ENCODE data around the gene UBE2E2. TPM values are rescaled to one million over a fixed set of nuclear protein-coding genes. Genes with fewer than 3 reads are reported as not detected.

UBE2E2 gene
- total RNA-seq, 1 donor from 2014 or later, result 33.9 TPM

DNA sequence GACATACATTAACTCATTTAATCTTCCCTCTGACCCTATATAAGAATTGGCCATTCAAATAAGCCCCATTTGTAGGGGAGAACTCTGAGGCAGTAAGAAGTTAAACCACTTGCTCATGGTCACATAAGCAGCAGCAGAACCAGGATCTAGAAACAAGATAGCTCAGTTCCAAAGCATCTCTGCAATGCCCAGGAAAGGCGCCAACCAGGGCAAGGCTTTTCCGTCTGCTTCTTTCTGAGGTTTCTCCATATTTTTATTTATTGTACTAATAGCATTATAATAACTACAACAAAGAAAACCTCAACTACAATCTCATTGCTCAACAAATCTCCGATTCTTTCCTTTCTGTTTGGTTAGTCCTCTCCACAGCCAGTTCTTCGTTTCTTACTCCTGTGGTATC, 4.3 kb upstream of the UBE2E2 start:
- ATAC-seq, result no peak

DNA sequence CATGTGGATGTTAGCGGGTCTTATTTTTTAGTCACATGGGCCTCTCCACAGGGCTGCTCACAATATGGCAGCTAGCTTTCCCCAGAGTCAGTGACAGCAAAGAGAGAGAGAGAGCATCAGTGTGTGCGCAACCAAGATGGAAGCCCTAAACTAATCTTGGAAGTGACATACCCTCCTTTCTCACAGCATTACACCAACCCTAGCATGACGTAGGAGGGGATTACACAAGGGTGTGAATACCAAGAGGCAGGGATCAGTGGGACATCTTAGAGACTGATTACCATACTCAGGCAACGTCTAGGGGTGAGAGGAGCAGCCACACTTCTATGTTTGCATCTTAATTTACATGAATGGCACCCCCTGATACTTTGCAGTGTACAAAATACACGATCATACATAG, 3.5 kb upstream of the UBE2E2 start:
- ATAC-seq, result no peak

DNA sequence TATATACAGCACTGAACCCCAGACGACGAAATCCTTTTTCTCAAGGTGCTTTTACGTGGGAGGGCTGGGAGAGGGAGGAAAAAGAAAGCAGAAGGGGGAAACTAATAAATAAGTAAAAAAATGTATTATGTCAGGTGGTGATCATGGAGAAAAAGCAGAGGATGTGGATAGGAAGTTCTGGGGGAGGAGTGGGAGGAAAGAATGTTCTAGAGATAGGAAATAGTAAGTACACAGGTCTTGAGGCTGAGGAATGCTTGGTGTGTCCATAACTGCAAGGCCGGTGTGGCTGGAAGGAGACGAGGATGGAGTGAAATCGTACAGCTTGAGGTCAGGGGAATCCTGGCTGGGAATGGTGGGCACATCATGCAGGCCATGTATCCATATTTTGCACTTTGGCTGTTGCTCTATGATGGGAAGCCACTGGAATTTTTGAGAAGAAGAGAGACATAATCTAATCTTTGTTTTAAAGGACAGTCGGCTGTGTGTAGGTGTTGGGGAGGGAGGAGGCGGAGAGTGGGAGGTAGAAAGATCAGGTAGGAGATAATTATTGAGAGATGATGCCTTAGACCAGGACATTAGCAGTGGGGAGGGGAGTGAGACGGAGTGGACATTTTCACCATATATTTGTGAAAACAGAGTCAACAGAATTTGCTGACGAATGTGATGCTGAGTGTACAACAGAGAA, 1.8 kb upstream of the UBE2E2 start:
- ATAC-seq, result no peak

DNA sequence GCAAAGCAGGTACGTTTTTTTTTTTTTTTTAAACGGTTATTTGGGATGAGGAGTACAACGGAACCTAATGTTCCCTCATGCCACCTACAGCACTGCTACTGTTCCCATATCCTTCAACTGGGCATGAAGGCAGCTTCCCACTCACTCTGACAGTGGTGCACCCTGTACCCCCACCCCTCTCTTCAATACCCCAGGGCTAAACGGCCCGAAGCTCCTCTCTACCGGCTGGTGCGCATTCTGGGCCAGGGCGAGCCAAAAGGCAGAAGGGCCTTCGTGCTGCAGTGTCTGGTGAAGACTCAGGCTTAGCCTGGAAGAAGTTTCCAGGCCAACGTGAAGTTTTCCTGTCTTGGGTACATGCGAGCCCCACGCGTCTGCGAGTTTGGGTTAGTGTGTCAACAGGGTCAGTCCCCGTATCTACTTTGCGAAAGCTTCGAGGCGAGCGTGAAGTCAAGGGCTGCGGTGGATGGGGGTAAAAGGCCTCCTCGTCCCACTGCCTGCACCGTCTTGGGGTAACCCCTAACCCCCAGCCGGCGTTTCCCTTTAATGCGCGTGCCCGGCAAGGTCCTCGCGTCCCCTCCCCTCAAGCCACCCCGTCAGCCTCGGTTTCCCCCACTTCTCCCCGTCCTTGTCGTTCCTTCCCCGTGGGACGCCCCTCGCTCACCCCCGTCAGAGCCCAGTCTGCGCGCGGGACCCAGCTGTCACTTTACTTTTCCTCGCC, 765 bp upstream of the UBE2E2 start:
- ATAC-seq, result peak; percentile 37

DNA sequence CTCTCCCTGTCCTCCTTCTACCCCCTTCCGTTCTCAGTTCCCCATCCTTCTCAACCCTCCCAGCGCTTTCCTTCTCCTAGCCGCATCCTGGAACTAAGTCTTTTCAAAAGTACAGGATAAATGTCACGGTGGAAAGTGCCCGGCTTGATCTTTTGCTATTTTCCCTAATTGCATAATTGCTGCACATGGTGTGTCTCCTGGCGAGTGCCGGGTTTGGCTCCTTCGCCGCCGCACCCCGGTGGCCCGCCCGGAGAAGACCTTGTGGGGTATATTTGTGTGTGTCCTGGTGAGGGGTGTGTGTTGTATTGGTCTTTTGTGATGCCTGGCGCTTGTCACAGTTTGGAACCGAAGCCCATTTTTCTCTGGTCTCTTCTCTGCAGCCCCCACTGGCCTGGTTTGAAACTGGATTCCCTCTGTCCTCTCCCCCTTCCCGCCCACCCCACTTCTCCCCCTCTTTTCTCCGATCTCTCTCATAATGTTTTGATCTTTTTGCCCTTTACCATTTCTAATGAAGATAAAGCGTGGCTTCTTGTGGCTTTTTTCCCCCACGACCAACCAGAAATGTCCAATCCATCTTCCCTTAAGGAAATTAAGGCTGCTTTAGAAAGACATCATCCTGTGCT, 692 bp downstream of the UBE2E2 start:
- ATAC-seq, result peak; percentile 18

DNA sequence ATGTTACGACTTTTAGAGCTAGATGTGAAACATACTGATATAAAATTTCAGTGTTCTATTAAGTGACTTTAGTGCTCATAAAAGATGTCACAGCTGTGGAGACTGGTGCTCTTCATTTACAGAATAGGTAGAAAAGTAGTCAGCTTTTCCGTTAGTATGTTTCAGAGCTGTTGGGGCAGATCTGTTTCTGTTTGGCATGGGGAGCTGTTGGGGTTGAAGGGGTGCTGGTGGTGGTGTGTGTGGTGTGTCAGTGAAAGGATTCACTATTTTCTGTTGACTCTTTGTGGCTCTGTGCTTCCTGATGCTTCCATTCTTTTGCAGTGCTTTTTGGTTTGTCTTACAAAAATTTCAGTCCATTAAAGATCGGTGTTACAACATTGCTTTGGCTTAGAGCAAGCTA, 3.2 kb downstream of the UBE2E2 start:
- no peak for ATAC-seq

DNA sequence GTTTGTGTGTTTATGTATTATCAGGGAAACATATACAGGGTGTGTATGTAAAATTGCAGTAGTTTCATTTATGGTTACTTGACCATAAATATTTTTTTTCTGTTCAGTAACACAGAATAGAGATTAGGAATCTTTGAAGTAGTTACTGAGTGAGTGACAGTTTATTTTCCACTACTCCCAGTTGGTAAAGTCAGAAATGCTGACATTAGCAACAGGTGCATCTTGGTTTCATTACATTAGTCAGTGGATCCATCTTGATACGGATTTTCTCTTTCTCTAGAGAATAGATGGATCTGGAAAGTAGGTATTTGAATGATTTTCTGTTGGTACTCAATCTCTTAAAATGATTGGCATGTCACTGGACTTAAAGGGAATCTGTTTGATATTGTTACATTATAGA, 6.0 kb downstream of the UBE2E2 start:
- no peak for ATAC-seq

DNA sequence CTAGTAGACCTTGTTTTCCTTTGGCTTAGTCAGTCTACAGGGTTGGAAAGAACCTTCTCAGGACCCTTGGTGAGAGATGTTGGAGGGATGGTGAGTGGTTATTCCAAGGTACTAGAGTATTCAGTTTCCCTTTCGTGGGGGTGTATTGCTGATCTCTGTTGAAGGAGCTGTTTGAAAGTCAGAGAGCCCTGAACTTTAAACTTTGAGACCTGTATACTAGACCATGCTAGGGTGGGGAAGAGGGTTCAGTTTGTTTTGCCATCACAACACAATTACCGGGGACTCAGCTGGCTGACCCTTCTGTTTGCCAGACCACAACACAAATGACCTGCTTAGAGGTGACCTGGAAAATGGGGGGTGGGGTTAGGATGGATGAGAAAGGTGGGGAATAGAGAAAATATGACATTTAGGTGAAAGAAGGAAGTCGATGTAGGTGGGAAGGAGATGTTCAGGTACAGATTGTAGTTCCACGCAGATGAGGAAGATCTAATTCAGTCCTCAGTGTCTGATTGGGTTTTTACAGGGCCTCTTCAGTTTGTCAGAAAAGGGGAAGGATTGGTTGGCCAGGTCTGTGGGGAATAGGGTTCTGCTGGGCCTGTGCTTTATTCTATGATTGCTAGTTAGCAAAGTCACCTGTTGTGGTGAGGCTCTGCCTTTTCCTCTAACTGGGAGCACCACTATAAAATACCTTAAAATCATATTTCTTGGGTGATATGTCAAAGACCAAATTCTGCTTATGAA, 6.8 kb downstream of the UBE2E2 start:
- no peak for ATAC-seq

DNA sequence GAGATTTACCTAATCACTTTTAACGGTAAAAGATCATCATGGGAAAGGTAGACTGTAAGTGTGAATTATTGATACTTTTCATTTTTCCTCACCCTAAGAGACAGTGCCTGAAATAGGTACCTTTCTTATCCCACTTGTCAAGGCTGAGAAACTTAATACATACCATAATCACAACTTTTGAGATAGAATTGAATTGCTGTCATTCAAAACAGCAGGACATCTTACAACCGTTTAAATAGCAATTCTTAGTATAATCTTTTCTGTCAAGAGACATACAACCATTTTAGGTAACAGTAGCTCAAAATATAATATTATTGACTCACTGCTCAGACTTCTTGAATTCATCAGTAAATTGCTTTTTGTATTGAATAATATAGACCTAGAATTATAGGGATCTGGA, 10.7 kb downstream of the UBE2E2 start:
- ATAC-seq, result no peak

DNA sequence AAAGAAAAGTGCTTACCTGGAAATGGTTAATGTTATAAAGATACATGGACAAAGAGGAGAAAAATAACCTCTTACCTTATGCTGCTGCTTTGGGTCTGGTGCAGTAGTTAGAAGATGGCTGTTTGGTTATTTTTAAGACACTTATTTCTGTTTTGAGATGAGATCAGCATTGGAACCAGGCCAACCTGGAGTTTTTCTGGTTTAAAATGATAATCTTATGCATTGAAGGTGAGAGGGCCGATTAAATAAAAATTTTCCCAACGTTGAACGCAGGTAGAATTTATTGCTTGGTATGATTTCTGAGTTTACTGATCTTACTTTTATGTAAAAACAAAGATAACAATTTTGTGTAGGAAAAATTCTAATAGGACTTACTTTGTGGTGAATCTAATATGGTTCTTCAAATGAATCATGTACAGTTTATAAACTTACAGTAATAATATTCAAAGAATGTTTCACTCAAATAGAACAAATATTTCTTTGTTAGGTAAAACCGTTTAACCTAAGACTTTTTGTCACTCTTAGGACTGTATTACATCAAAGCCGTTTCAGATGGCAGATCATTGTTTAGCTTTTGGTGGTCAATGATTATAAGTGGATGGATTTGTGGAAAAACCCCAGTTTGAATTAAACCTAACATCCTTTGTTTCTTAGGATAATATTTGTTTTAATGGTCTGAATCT, 14.9 kb downstream of the UBE2E2 start:
- ATAC-seq, result no peak

DNA sequence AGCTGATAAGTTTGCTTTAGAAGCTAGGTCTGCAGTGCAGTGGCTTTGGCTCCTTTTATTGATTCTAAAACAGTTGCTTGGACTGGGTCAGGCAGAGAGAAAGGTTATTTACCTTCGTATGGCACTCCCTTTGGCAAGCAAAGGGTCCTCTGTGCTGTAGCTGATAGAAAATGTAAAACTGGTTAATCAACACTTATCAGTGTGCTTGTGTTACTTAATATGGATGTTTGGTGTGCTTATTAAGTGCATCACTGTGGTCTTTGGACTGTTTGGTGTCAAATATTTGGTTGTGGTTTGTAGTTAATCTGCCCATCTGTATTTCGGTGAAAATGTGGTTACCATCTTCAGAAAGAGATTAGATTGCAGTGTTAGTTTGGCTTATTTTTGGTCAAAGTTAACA, 16.0 kb downstream of the UBE2E2 start:
- no peak for ATAC-seq

DNA sequence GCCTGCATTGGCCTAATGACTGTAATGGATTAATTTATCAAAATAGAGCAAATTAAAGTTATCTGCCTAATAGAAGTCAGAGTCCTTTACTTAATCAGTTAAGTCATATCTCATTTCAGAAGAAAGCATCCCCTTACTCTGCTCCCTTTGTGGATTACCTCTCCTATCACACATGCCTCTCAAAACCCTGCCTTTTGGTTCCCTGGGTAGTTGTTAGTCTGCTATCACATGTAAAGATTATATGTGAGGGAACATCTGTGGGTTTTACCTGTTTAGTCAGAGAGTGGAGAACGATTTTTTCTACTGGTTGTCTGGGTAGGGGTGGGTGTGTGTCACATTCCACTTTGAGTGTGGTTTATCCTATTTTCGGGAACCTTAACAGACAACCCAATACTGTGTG, 16.4 kb downstream of the UBE2E2 start:
- ATAC-seq, result no peak

DNA sequence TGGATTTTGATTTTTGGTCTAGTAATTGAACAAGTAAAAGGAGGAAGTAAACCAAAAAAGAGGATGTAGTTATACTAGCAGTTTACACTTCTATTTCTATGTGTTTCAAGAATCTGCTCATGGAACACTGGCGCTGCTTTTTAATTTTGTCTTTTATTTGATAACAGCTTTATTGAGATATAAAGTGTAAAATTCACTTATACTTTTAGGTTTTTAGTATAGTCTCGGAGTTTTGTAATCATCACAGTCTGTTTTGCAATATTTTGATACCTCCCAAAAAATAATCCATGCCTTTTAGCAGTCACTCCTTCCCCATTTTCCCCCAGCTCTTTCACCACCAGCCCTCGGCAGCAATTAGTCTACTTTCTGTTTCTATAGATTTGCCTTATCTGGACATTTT, 18.0 kb downstream of the UBE2E2 start:
- ATAC-seq, result no peak

DNA sequence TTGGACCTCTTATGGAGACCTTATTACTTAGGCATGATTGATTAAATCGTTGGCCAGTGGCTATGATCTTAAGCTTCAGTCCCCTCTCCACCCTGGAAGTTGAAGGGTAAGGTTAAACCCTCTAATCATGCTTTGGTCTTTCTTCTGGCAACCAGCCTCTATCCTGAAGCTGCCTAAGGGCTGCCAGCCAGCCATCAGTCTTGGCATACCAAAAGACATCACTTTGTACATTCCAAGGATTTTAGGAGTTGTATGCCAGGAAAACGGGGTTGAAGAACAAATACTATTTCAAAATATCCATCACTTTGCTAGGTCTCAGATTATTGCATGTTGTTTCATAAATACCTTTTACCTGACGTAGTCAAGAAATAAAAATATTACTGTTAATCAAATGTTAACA, 28.9 kb downstream of the UBE2E2 start:
- no peak for ATAC-seq

DNA sequence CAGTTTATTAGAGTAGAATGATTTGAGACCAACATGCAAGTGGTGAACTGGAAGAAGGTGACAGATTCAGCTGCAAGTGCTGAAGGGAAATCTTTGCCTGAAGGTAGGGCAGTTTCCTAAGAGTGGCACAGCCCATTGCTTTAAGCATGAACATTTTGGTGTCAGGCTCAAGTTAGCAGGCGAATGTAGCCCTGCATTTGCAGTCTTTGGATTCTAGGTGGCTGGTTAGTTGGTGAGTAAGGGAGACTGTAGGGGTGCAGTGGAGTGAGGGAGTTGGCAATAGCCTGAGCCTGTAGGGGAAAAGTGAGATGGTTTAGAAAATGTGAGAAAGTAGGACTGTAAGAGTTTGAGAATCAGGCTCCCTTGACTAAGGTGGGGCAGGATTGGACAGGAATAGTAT, 29.7 kb downstream of the UBE2E2 start:
- no peak for ATAC-seq

DNA sequence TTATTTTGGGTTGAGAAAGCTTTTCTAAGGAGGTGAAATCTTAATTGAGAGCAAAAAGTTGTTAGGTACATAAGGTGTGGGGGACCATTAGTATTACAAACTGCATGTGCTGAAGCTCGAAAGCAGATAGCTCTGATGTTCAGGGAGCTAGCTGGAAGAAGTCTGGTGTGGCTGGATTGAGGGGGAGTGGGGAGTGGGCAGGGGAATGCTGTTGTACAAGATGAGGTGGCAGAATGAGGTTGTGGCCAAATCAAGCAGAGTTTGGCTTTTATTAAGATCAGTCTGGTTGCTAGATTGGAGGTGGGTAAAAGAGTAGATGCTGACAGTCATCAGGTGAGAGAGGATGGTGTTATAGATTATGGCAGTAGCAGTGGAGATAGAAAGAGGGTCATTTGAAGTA, 32.1 kb downstream of the UBE2E2 start:
- no peak for ATAC-seq

DNA sequence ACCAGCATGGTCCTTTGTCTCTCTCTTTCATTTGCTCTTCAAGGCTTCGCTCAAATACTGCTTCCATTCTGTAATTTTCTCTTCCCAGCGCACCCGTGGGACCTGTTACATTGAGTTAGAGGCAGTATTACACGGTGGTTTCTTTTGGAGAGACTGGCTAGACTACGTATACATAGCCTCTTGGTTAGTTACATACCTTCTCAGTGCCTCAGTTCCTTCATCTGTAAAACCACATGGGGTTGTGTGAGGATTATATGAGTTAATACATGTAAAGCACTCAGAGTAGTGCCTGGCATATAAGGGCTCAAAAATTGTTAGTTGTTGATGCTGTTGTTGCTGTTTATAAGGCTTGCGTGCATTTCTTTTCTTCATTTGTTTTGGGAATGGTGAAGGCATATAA, 33.8 kb downstream of the UBE2E2 start:
- no peak for ATAC-seq

DNA sequence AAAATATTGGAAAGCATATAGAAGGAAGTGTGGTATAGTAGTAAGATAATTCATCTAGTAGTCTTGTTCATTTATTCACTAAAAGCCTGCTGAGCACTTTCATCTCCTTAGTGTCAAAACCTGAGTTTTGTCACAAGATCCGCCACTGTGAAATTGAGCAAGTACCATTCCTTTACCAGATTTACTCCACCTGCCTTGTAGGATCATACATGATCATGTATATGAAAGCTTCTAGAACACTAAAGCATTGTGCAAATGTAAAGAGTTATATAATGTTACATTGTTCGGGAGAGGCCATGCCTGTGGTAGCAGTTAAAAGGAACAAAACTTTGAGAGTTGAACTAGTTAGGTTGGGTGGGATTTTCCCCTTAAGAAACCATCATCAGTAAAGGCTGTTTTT, 35.0 kb downstream of the UBE2E2 start:
- no peak for ATAC-seq

DNA sequence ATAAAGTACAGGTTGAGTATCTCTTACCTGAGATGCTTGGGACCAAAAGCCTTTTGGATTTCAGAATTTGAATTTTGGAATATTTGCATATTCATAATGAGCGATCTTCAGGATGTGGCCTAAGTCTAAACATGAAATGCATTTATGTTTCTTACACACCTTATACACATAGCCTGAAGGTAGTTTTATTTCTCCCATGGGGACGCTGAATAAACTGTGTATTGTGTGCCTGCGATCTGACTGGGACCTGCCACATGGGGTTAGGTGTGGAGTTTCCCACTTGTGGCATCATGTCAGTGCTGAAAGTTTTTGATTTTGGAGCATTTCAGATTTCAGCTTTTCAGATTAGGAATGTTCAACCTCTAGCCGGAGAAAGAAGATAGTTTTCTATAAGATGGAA, 35.5 kb downstream of the UBE2E2 start:
- no peak for ATAC-seq

DNA sequence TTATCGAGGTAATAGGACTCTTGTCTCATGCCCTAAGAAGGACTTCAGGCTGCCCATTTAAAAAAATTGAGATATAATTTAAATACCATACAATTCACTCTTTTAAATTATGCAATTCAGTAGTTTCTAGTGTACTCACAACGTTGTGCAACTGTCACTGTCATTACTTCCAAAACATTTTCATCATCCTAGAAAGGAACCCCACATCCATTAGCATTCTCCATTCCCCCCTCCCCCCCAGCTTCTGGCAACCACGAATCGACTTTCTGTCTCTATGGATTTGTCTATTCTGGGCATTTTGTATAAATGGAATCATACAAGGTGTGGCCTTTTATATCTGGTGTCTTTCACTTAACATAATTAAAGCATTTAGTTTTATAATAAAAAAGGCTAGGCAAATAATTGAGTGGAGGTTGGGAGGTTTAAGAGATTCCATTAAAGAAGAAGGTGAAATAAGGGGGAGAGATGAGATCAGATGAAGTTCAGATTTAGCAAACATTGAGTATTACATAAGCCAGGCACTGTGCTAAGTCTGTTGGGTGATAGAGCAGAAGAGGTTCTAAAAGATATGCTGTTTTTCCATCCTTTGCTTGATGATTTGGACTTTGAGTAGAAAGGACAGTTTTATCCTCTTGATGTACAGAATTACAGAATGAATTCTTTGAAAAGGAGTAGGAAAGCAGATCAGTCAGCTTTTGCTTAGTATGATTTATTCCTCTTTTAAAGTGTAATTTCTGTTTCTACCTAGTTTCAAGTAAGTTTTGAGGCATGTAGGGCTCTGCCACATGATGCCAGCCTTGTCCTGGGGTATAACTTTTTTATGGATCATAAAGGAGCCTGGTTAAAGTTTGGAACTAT, 36.3 kb downstream of the UBE2E2 start:
- no peak for ATAC-seq

DNA sequence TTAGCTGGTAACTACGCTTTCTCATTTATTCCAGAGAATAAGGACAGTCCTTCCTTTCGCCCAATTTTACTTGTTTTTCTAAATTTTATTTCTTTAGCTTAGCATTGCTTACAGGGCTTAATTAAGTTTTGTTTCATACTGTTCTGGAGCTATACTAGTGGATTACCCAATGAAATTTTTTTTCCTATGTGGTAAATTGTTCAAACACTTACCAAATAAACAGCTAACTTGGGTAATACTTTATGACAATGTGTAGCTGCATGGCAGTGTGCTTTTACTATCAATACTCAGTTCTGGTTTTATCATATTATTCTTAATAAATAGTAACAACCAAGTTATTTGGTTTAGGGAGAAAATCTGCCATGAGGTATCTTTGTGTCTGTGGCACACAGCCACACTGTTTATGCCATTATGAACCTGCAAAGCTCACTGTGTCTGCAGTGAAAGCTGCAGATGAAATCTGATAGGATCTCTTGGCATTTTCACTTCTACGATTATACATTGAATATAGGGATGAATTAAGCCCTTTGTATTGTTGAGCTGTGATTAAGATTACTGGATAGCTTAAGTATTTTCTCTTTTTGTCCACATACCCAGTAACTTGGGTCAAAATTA, 37.2 kb downstream of the UBE2E2 start:
- ATAC-seq, result no peak

All from esophagus mucosa (tissue), 1 donor.